ENCODE measurements around the gene COP1.

Gene COP1

DNA sequence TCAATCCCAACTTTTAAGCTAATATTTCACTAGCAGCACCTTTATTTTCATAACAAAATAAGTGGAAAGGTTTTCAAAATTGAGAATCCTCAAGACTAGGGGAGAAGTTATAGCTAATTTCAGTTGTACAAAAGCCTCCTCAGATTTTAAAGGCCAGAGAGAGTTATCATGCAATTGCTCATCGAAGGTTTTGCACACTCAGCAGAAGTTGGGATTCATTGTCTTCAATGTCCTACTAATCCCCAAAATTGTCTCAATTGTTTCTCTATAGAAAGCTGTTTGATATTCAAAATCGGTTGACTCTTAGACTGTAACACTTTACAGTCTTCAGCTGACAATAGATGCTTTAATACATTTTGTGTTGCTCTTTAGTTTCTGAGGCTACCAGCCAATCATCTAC, 293.0 kb downstream of the COP1 start:
- intact Hi-C loops (cut with DNase I), result no loop called here
- no peak for DNase-seq

GRCh38 chr1:175911138-175911537, 295.9 kb downstream of the COP1 start:
- no peak for DNase-seq
- intact Hi-C loops (cut with DNase I), result no loop called here

DNA sequence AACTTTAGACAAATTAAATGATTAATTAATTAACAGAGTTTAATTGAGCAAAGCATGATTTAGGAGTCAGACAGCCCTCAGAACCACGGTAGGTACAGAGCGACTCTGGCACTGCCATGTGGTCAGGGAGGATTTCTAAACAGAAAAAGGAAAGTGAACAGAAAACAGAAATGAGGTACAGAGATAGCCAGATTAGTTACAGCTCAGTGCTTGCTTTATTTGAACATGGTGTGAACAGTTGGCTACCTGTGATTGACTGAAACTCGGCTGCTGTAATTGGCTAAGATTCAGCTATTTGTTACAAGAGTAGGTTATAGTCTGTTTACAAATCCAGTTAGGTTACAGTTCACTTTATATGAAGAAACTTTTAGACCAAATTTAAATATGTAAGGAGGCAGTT, 300.7 kb downstream of the COP1 start:
- intact Hi-C loops (cut with DNase I), result no loop called here
- DNase-seq, result no peak

- intact Hi-C loops (cut with DNase I), result no loop called here
- no peak for DNase-seq
Observed at GRCh38 chr1:175904808-175905207, 302.3 kb downstream of the COP1 start.

- peak in 1 of 10 donors; percentile 54 for DNase-seq
- intact Hi-C loops (cut with DNase I), result no loop called here
Observed at GRCh38 chr1:175902281-175902680, 304.8 kb downstream of the COP1 start.

DNA sequence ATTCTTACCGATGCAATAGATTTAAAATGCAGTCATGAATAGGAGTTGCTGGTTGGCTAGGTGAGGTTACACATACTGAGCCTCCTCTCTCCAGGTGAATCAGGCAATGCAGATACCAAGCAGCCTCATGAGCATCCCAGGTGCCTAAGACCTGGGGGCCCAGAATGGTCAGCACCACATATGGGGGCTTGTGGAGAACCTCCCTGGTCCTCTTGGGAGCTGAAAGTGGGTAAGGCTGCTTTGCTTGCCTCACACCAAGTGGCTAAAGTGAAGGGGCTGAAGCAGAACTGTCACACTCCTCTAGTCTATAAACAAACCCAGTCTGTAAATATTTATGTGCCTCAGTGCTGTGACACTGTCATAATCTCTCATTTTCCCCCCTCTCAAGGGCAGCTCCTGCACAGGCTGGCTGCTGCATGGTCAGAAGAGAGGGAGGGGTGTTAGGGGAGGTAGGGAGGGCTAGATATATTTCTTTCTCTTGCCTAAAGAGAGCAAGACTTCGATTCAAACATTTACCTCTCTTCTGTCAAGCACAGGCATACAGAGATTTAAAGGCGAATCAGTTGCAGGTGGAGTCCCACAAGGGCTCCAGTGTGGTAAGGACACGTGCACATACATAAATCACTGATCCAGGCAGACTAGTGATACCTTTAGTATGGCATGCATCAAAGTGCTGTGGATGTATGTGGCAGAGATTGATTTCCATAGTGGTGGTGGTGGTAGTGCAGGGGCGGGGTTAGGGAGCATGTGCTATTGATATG, 305.8 kb downstream of the COP1 start:
- intact Hi-C loops (cut with DNase I), result no loop called here
- peak in 1 of 10 donors; percentile 62 for DNase-seq

- peak in 1 of 10 donors; percentile 50 for DNase-seq
- intact Hi-C loops (cut with DNase I), result no loop called here
Observed at GRCh38 chr1:175900171-175900570, 306.9 kb downstream of the COP1 start.

DNA sequence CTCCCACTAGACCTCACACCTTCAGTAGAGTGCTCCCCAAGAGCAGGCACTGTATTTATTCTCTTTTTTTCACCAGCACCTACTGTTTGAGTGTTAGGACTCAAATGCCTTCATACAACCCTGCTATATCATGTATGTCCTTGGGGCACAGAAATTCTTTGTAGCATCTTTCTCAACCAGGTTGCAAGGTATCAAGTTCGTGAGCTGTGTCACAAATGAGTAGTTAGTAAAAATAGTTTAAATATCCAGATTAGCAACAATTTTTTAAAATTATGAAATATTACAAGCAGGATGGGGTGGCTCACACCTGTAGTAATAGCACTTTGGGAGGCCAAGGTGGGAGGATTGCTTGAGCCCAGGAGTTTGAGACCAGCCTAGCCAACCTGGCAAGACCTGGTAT, 311.1 kb downstream of the COP1 start:
- intact Hi-C loops (cut with DNase I), result no loop called here
- no peak for DNase-seq

All from posterior cingulate gyrus (tissue), 11 donors.